Body of pancreas (tissue), 4 donors: ENCODE results near the gene TMEM240.

Experiments
- CTCF ChIP-seq, 7 experiments: fragments of 450-650 bp in 4 of 7; fragments of 200-600 bp in 3 of 7; sonication (generic) in 3 of 7; IDR thresholded peaks; one replicate each; pipeline ENCODE4 v1.5.1; 2016 to 2019; ENCODE audit warnings: antibody characterized with exemption in 7 of 7
- POLR2A ChIP-seq, 3 donors: fragments of 450-650 bp; IDR thresholded peaks; one replicate each; pipeline ENCODE4 v1.6.1; 2016; ENCODE audit warnings: antibody characterized with exemption in 3 of 3, mild to moderate bottlenecking in 2 of 3

- TF ChIP-seq CTCF (IDR thresholded peaks at IDR 0.05) (no peak), POLR2A (IDR thresholded peaks at IDR 0.05) (no peak)
Observed at GRCh38 chr1:1489231-1489630, 51.2 kb downstream of the TMEM240 start.
